GM23248 (cell line): ENCODE measurements around the gene USP53. TPM values are rescaled to one million over a fixed set of nuclear protein-coding genes. Genes with fewer than 3 reads are reported as not detected.

Experiments used
- DNase-seq: peaks from one replicate; pipeline ENCODE4 v3.0.0-alpha.2; 2015
- H2AFZ ChIP-seq: fragments of 200-600 bp; sonication (generic); 2 replicates; pipeline ENCODE4 v1.6.1; 2016; ENCODE audit warnings: antibody characterized with exemption
- H3F3A ChIP-seq: fragments of 200-600 bp; sonication (generic); 2 replicates; pipeline ENCODE4 v1.6.1; 2016; ENCODE audit warnings: mild to moderate bottlenecking, antibody characterized with exemption, mixed run types; ENCODE audit not compliant: insufficient read depth
- H3K27ac ChIP-seq: fragments of 200-600 bp; sonication (generic); 2 replicates; pipeline ENCODE4 v1.5.1; 2016; ENCODE audit warnings: mild to moderate bottlenecking
- H3K27me3 ChIP-seq: fragments of 200-600 bp; sonication (generic); replicated peaks from 2 replicates; pipeline ENCODE4 v1.6.1; 2016; ENCODE audit warnings: mild to moderate bottlenecking; ENCODE audit not compliant: insufficient read depth
- H3K36me3 ChIP-seq: fragments of 200-600 bp; sonication (generic); 2 replicates; pipeline ENCODE4 v1.6.1; 2016; ENCODE audit warnings: low read depth, mild to moderate bottlenecking
- H3K4me1 ChIP-seq: fragments of 200-600 bp; sonication (generic); 2 replicates; pipeline ENCODE4 v1.6.1; 2016; ENCODE audit warnings: mild to moderate bottlenecking; ENCODE audit not compliant: insufficient read depth
- H3K4me2 ChIP-seq: fragments of 200-600 bp; sonication (generic); one replicate; pipeline ENCODE4 v1.6.1; 2016; ENCODE audit warnings: mild to moderate bottlenecking; ENCODE audit not compliant: unreplicated experiment
- H3K4me3 ChIP-seq: fragments of 200-600 bp; sonication (generic); 2 replicates; pipeline ENCODE4 v1.5.1; 2016; ENCODE audit warnings: mild to moderate bottlenecking
- H3K79me2 ChIP-seq: fragments of 200-600 bp; sonication (generic); 2 replicates; pipeline ENCODE4 v1.6.1; 2016; ENCODE audit warnings: mild to moderate bottlenecking; ENCODE audit not compliant: insufficient read depth
- H3K9ac ChIP-seq: fragments of 200-600 bp; sonication (generic); 2 replicates; pipeline ENCODE4 v1.6.1; 2016; ENCODE audit warnings: mild to moderate bottlenecking
- H3K9me2 ChIP-seq: fragments of 200-600 bp; sonication (generic); 2 replicates; pipeline ENCODE4 v1.6.1; 2016; ENCODE audit warnings: mixed run types, mild to moderate bottlenecking, moderate library complexity; ENCODE audit not compliant: insufficient read depth
- H3K9me3 ChIP-seq: fragments of 200-600 bp; sonication (generic); one replicate; pipeline ENCODE4 v1.6.1; 2017; ENCODE audit warnings: low read depth
- H4K20me1 ChIP-seq: fragments of 200-600 bp; sonication (generic); 2 replicates; pipeline ENCODE4 v1.6.0; 2016; ENCODE audit not compliant: insufficient read depth
- EZH2 ChIP-seq: fragments of 200-600 bp; sonication (generic); IDR thresholded peaks from 2 replicates; pipeline ENCODE4 v1.6.1; 2018; ENCODE audit warnings: antibody characterized with exemption, mild to moderate bottlenecking; ENCODE audit not compliant: insufficient read depth, poor library complexity, severe bottlenecking
- EZH2phosphoT487 ChIP-seq: fragments of 200-600 bp; sonication (generic); IDR thresholded peaks from 2 replicates; pipeline ENCODE4 v1.6.1; 2018; ENCODE audit warnings: antibody characterized with exemption, moderate library complexity, mild to moderate bottlenecking, low read depth; ENCODE audit not compliant: insufficient read depth
- WGBS, 2 experiments: methylation state at CpG; one replicate each; pipeline ENCODE4 v1.1.6; 2015 to 2017; ENCODE audit warnings: low lambda C conversion rate in 2 of 2, low coverage in 1 of 2; ENCODE audit errors: missing lambda C conversion rate in 2 of 2; 5-methylcytosine and 5-hydroxymethylcytosine counted together
- in situ Hi-C: fragments of 300-500 bp; cut with MboI; formaldehyde crosslinking; loops from 2 replicates; pipeline ENCODE4 v1.15.0; 2020
- polyA plus RNA-seq: library from polyadenylated mRNA; unstranded; fragments of >200 nt; fragmentation: Nextera tagmentation; extraction: Ambion mirVana; gene quantifications from 2 replicates; pipeline ENCODE4 v1.2.1, GENCODE V29; 2016
- total RNA-seq: library from RNA; depleted of rRNA; stranded (reverse); fragments of >200 nt; shearing (Covaris generic); gene quantifications from 2 replicates; pipeline ENCODE4 v1.2.3, GENCODE V29; 2014

USP53 gene
- total and polyA plus RNA-seq, 2 experiments from 2014 or later: 26.0 to 42.4 TPM

GRCh38 chr4:119238068-119238722 is 25.7 kb downstream of the USP53 start:
- no peak for DNase-seq

GRCh38 chr4:119240128-119240527 is 27.6 kb downstream of the USP53 start:
- no peak for DNase-seq
- Histone ChIP-seq H3K79me2 (peaks cover 60% of the 10 kb centered on the region), H3K27me3 (no peaks in the 10 kb centered on the region), H3K4me2 (no peak overlapping the region), H3K27ac (no peak overlapping the region), H3K4me3 (no peak overlapping the region), H3K9ac (no peak overlapping the region), H3K9me3 (no peaks in the 10 kb centered on the region), H2AFZ (no peak overlapping the region), H3F3A (peaks cover 27% of the 10 kb centered on the region; the same call in 1 of the 2 replicates), H3K9me2 (no peaks in the 10 kb centered on the region), H3K4me1 (0 out of 2 replicates have a peak, but pooled peaks cover 3% of the 10 kb centered on the region), H4K20me1 (no peaks in the 10 kb centered on the region), H3K36me3 (peaks cover 50% of the 10 kb centered on the region)
- in situ Hi-C loops: no loop called here
- 100% methylated on average over 1 of the region's 1 CpG for WGBS, 2 experiments
- TF ChIP-seq EZH2phosphoT487: no peak
- TF ChIP-seq EZH2: no peak

More at GRCh38 chr4:119238068-119238722, 25.7 kb downstream of the USP53 start:
- no peak overlapping the region for H3K27ac ChIP-seq
- H3K9ac ChIP-seq: no peak overlapping the region
- H3K27me3 ChIP-seq: no peaks in the 10 kb centered on the region
- peaks cover 47% of the 10 kb centered on the region for H3K36me3 ChIP-seq
- no peaks in the 10 kb centered on the region for H3K9me3 ChIP-seq
- TF ChIP-seq EZH2: no peak
- no peak for TF ChIP-seq EZH2phosphoT487
- peaks cover 11% of the 10 kb centered on the region for H3K4me1 ChIP-seq
- no peak overlapping the region for H3K4me3 ChIP-seq
- no peaks in the 10 kb centered on the region for H4K20me1 ChIP-seq
- H3K9me2 ChIP-seq: no peaks in the 10 kb centered on the region
- WGBS, 2 experiments: 92 to 93% methylated on average over 4 of the region's 4 CpGs
- H3K4me2 ChIP-seq: no peak overlapping the region
- H3K79me2 ChIP-seq: peaks cover 78% of the 10 kb centered on the region
- peaks cover 28% of the 10 kb centered on the region; the same call in 1 of the 2 replicates for H3F3A ChIP-seq
- in situ Hi-C loops: no loop called here
- no peak overlapping the region for H2AFZ ChIP-seq

GRCh38 chr4:119240568-119240967 is 28.1 kb downstream of the USP53 start:
- H2AFZ ChIP-seq: no peak overlapping the region
- in situ Hi-C loops: no loop called here
- no peaks in the 10 kb centered on the region for H3K9me2 ChIP-seq
- peaks cover 54% of the 10 kb centered on the region for H3K36me3 ChIP-seq
- H3K27me3 ChIP-seq: no peaks in the 10 kb centered on the region
- 91 to 98% methylated on average over 2 of the region's 2 CpGs for WGBS, 2 experiments
- DNase-seq: no peak
- H3K4me1 ChIP-seq: 0 out of 2 replicates have a peak, but pooled peaks cover 3% of the 10 kb centered on the region
- no peaks in the 10 kb centered on the region for H3K9me3 ChIP-seq
- H3K79me2 ChIP-seq: peaks cover 56% of the 10 kb centered on the region
- no peaks in the 10 kb centered on the region for H4K20me1 ChIP-seq
- no peak overlapping the region for H3K4me3 ChIP-seq
- peaks cover 24% of the 10 kb centered on the region; the same call in 1 of the 2 replicates for H3F3A ChIP-seq
- H3K9ac ChIP-seq: no peak overlapping the region
- no peak for TF ChIP-seq EZH2
- no peak for TF ChIP-seq EZH2phosphoT487
- H3K4me2 ChIP-seq: no peak overlapping the region
- no peak overlapping the region for H3K27ac ChIP-seq

- Histone ChIP-seq H3K27me3 (no peaks in the 10 kb centered on the region), H3K9ac (no peak overlapping the region), H3K4me3 (no peak overlapping the region), H3F3A (peaks cover 28% of the 10 kb centered on the region; the same call in 1 of the 2 replicates), H2AFZ (no peak overlapping the region), H3K27ac (no peak overlapping the region), H3K4me1 (0 out of 2 replicates have a peak, but pooled peaks cover 3% of the 10 kb centered on the region), H3K9me2 (no peaks in the 10 kb centered on the region), H4K20me1 (no peaks in the 10 kb centered on the region), H3K79me2 (peaks cover 40% of the 10 kb centered on the region), H3K9me3 (no peaks in the 10 kb centered on the region), H3K4me2 (no peak overlapping the region), H3K36me3 (peaks cover 57% of the 10 kb centered on the region)
- WGBS, 2 experiments: 97 to 100% methylated on average over 1 of the region's 1 CpG
- in situ Hi-C loops: no loop called here
- no peak for DNase-seq
- TF ChIP-seq EZH2phosphoT487 (no peak), EZH2 (no peak)
These were observed 29.9 kb downstream of the USP53 start for GRCh38 chr4:119242417-119242816.
